K562 (cell line): Measurements from ENCODE around the gene TMPRSS6. TPM values are rescaled to one million over a fixed set of nuclear protein-coding genes. Genes with fewer than 3 reads are reported as not detected.

Experiments
- ATAC-seq: fragments of 200-7000 bp; cut with Tn5 transposase; 3 replicates; pipeline ENCODE4 v1.9.1; 2020; ENCODE audit warnings: moderate library complexity
- BruUV-seq: library from RNA; stranded (reverse); fragments of 400-500 nt; replicated peaks from 2 replicates; lab custom pipeline; 2021; lab: Mats Ljungman, UMichigan
- CTCF ChIA-PET: fragments of 300-600 bp; formaldehyde crosslinking; extraction: SDS; loops from one replicate; lab custom pipeline; 2021; ENCODE audit warnings: low intra/inter-chr PET ratio; lab: Yijun Ruan, JAX
- POLR2A ChIA-PET: fragments of 300-600, 350-650 bp; sonication (Branson Sonifier 250); formaldehyde crosslinking; extraction: SDS; loops from one replicate; lab custom pipeline; 2021; ENCODE audit warnings: antibody characterized with exemption, inconsistent platforms; lab: Yijun Ruan, JAX
- DNase-seq, 4 experiments: peaks; one replicate each; pipeline versions ENCODE4 v3.0.0 to v3.0.0-alpha.2; 2011 to 2018; ENCODE audit warnings: low spot score in 3 of 4, mixed read lengths in 3 of 4; ENCODE audit errors: extremely low read depth in 1 of 4
- FAIRE-seq: peaks from 2 replicates; lab custom pipeline; 2011; peaks lifted over from hg19 to GRCh38; lab: Jason Lieb, UNC
- H2AFZ ChIP-seq: 2 replicates; pipeline ENCODE4 v1.6.0; 2011; ENCODE audit warnings: low read depth, low read length, control low read depth, inconsistent platforms
- H3K27ac ChIP-seq: fragments of 200-600 bp; 3 replicates; pipeline ENCODE4 v1.8.0; 2011; ENCODE audit warnings: low read depth, mild to moderate bottlenecking, control low read depth, inconsistent platforms, low read length, moderate library complexity, mixed read lengths; ENCODE audit errors: extremely low read depth
- H3K27me3 ChIP-seq, 2 experiments: fragments of 300-600 bp in 1 of 2; 2 replicates in 1 of 2; 3 replicates in 1 of 2; pipeline versions ENCODE4 v1.6.0 to v1.8.0; 2011; ENCODE audit warnings: inconsistent platforms in 2 of 2, low read length in 2 of 2, mild to moderate bottlenecking in 1 of 2, mixed read lengths in 1 of 2, moderate library complexity in 1 of 2; ENCODE audit not compliant: control insufficient read depth in 2 of 2, insufficient read depth in 2 of 2
- H3K36me3 ChIP-seq: fragments of 300-600 bp; 3 replicates; pipeline ENCODE4 v1.8.0; 2011; ENCODE audit warnings: mild to moderate bottlenecking, low read length, inconsistent platforms; ENCODE audit not compliant: control insufficient read depth, insufficient read depth
- H3K4me1 ChIP-seq, 2 experiments: fragments of 200-600 bp in 1 of 2; replicated peaks in 1 of 2; 2 replicates in 1 of 2; 3 replicates in 1 of 2; pipeline versions ENCODE4 v1.5.1 to v1.8.0; 2011; ENCODE audit warnings: inconsistent platforms in 2 of 2, low read length in 2 of 2, mild to moderate bottlenecking in 1 of 2, mixed read lengths in 1 of 2, moderate library complexity in 1 of 2; ENCODE audit not compliant: control insufficient read depth in 2 of 2, insufficient read depth in 2 of 2
- H3K4me2 ChIP-seq: 2 replicates; pipeline ENCODE4 v1.6.1; 2011; ENCODE audit warnings: low read length, control low read depth, inconsistent platforms, mixed read lengths; ENCODE audit not compliant: insufficient read depth
- H3K4me3 ChIP-seq: fragments of 200-600 bp; sonication (generic), shearing (Covaris generic); 2 replicates; pipeline ENCODE4 v1.5.1; 2016; ENCODE audit warnings: control low read depth, inconsistent platforms
- H3K79me2 ChIP-seq: fragments of 200-600 bp; 3 replicates; pipeline ENCODE4 v1.8.0; 2011; ENCODE audit warnings: low read length, inconsistent platforms; ENCODE audit not compliant: control insufficient read depth, insufficient read depth
- H3K9ac ChIP-seq, 2 experiments: 2 replicates each; pipeline versions ENCODE4 v1.6.0 to v1.6.1; 2011; ENCODE audit warnings: low read depth in 2 of 2, low read length in 2 of 2, control low read depth in 1 of 2, inconsistent platforms in 1 of 2, mild to moderate bottlenecking in 1 of 2, mixed read lengths in 1 of 2; ENCODE audit not compliant: insufficient read depth in 1 of 2
- H3K9me1 ChIP-seq: one replicate; pipeline ENCODE4 v1.6.0; 2011; ENCODE audit warnings: inconsistent platforms, mild to moderate bottlenecking, low read length, moderate library complexity; ENCODE audit not compliant: control insufficient read depth, insufficient read depth
- H3K9me3 ChIP-seq: replicated peaks from 2 replicates; pipeline ENCODE4 v1.5.1; 2011; ENCODE audit warnings: low read depth, low read length, inconsistent platforms; ENCODE audit not compliant: control insufficient read depth, insufficient read depth
- H4K20me1 ChIP-seq: replicated peaks from 2 replicates; pipeline ENCODE4 v1.6.1; 2011; ENCODE audit warnings: low read length, inconsistent platforms, mixed read lengths; ENCODE audit not compliant: control insufficient read depth, insufficient read depth
- ARNT ChIP-seq, 2 experiments: fragments of 450-650 bp; IDR thresholded peaks; 2 replicates each; pipeline ENCODE4 v1.6.1; 2016; ENCODE audit warnings: mild to moderate bottlenecking in 1 of 2
- BACH1 ChIP-seq: fragments of 200-800 bp; sonication (Bioruptor generic); IDR thresholded peaks from 2 replicates; pipeline ENCODE4 v1.6.1; 2016; ENCODE audit warnings: missing genetic modification characterization, missing compliant biosample characterization
- CTCF ChIP-seq, 3 experiments: IDR thresholded peaks in 2 of 3; conservative IDR thresholded peaks in 1 of 3; 2 replicates each; pipeline ENCODE4 v1.5.1; 2011 to 2012; ENCODE audit warnings: low read length in 3 of 3, mild to moderate bottlenecking in 3 of 3, control low read depth in 2 of 3, improper control_type of control experiment in 1 of 3, inconsistent platforms in 1 of 3, low read depth in 1 of 3, mixed read lengths in 1 of 3, moderate library complexity in 1 of 3; ENCODE audit not compliant: insufficient read depth in 2 of 3
- REST ChIP-seq, 2 experiments: fragments of 450-650 bp; formaldehyde crosslinking in 1 of 2; IDR thresholded peaks; 2 replicates each; pipeline versions ENCODE4 v1.4.0 to v1.6.1; 2014 to 2020; ENCODE audit warnings: mild to moderate bottlenecking in 2 of 2, borderline replicate concordance in 1 of 2, low read depth in 1 of 2
- XRCC5 ChIP-seq: fragments of 200-400 bp; formaldehyde crosslinking; IDR thresholded peaks from 2 replicates; pipeline ENCODE4 v1.6.1; 2017; ENCODE audit warnings: low read depth, mild to moderate bottlenecking, low read length
- ZNF146 ChIP-seq: IDR thresholded peaks from one replicate; pipeline ENCODE4 v1.6.1; 2018; ENCODE audit warnings: missing compliant biosample characterization; ENCODE audit not compliant: unreplicated experiment
- ZNF436 ChIP-seq: fragments of 250-450, 450-650 bp; sonication (Bioruptor Pico); formaldehyde crosslinking; IDR thresholded peaks from 2 replicates; pipeline ENCODE4 v1.7.0; 2020; ENCODE audit warnings: mild to moderate bottlenecking
- WGBS: fragments of 100-300 bp; shearing (Covaris generic); methylation state at CpG from one replicate; pipeline ENCODE4 v1.1.6; 2016; ENCODE audit warnings: low coverage, mixed read lengths; ENCODE audit not compliant: insufficient coverage; ENCODE audit errors: missing lambda C conversion rate; 5-methylcytosine and 5-hydroxymethylcytosine counted together
- in situ Hi-C: fragments of 300-500 bp; cut with MboI; formaldehyde crosslinking; loops from 4 replicates; pipeline ENCODE4 v1.15.0; 2018; ENCODE audit warnings: inconsistent platforms, mixed read lengths
- intact Hi-C: fragments of 100-400 bp; cut with micrococcal nuclease; formaldehyde crosslinking; loops from 2 replicates; pipeline ENCODE4 v1.14.2; 2022
- polyA plus RNA-seq, 8 experiments: library from polyadenylated mRNA; depleted of rRNA in 4 of 8; stranded (reverse) in 5 of 8; unstranded in 3 of 8; fragments of >200 nt; fragmentation: Nextera tagmentation in 2 of 8; fragmentation: Illumina TruSeq in 1 of 8; extraction: Ambion mirVana in 2 of 8; extraction: Trizol in 1 of 8; gene quantifications; 2 replicates each; pipeline versions ENCODE4 v1.2.1 to v1.2.3, GENCODE V29; 2011 to 2014; ENCODE audit warnings: inconsistent platforms in 1 of 8, missing spikeins in 1 of 8
- total RNA-seq, 7 experiments: library from RNA; depleted of rRNA in 6 of 7; stranded (reverse); fragments of >200 nt in 6 of 7; fragmentation: Illumina TruSeq in 2 of 7; extraction: Trizol in 2 of 7; gene quantifications; 2 replicates each; pipeline versions ENCODE4 v1.2.1 to v1.2.3, GENCODE V29; 2011 to 2021; ENCODE audit warnings: low replicate concordance in 1 of 7
- TF ChIP-seq, protein P1 (sequence below): fragments of 450-650 bp; formaldehyde crosslinking; IDR thresholded peaks from 2 replicates; pipeline ENCODE4 v1.4.0; 2020; ENCODE audit warnings: mild to moderate bottlenecking, moderate library complexity

The TMPRSS6 gene
- total and polyA plus RNA-seq, 9 of the 15 experiments (the other 6 are each of a cell fraction or from before 2014, with no cell fraction given), result 0.03 TPM; not detected in 8

DNA sequence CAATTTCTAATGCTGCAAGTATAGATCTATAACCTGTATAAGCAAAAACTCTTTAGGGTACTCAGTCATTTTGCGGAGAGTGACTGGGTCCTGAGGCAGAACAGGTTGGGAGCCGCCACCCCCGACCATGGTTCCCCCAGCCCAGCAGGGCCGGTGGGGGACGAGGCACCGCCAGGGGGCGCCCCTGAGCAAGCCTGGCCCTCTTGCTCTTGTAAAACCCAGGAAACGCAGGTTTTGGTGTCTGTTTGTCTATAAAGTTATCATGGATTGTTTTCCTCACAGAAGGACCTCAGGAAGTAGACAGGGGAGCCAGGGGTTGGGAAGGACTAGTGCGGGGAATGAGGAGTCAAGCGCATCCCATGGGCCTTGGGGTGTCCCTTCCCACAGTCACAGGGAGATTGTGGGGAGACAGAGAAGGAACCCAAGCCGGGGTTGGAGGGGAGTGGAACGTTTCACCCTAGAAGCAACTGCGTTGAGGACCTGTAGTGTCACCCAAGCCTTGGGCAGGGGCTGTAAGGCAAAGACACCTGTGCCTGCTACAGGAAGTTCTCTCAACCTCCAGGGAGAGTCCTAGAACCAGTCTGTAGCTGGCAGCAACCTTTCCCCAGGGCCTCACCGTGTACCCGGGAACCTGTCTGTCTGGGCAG, 31.6 kb downstream of the TMPRSS6 start:
- BruUV-seq, result no TSS peak
- ChIA-PET POLR2A (interaction anchor here (1.1 kb wide), 1 partner anchor 12 kb away, joined by 3 read pairs; no protein-coding TSS in a partner anchor), CTCF (interaction anchor here (0.6 to 2.3 kb wide), 3 partner anchors 119 to 379 kb away, joined by 3 to 12 read pairs (median 3); no protein-coding TSS in a partner anchor)
- Histone ChIP-seq H3K27me3 (peaks cover 0 to 52% of the 10 kb centered on the region in 2 experiments; a peak in 2 of 5 replicates), H2AFZ (no peak overlapping the region), H3K9me3 (no peaks in the 10 kb centered on the region), H4K20me1 (0 out of 2 replicates have a peak, but pooled peaks cover 5% of the 10 kb centered on the region), H3K4me3 (no peak overlapping the region), H3K4me1 (peaks cover 0 to 4% of the 10 kb centered on the region in 2 experiments; a peak in 1 of 5 replicates), H3K27ac (no peak overlapping the region), H3K9me1 (no peaks in the 10 kb centered on the region), H3K79me2 (no peaks in the 10 kb centered on the region), H3K36me3 (no peaks in the 10 kb centered on the region), H3K4me2 (no peak overlapping the region), H3K9ac (no peak overlapping the region)
- 4% methylated on average over 12 of the region's 15 CpGs for WGBS
- FAIRE-seq, result no peak
- in situ Hi-C loops, result no loop called here
- peak; percentile 61 to 89 (median 84) for DNase-seq
- intact Hi-C loops, result loop anchor here (2.0 kb wide), 1 partner anchor 121 kb away; no protein-coding TSS in a partner anchor
- peak; percentile 90 for ATAC-seq
- TF ChIP-seq, protein P1, sequence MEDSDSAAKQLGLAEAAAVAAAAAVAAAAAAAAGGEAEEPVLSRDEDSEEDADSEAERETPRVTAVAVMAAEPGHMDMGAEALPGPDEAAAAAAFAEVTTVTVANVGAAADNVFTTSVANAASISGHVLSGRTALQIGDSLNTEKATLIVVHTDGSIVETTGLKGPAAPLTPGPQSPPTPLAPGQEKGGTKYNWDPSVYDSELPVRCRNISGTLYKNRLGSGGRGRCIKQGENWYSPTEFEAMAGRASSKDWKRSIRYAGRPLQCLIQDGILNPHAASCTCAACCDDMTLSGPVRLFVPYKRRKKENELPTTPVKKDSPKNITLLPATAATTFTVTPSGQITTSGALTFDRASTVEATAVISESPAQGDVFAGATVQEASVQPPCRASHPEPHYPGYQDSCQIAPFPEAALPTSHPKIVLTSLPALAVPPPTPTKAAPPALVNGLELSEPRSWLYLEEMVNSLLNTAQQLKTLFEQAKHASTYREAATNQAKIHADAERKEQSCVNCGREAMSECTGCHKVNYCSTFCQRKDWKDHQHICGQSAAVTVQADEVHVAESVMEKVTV (CRISPR knock-in tag), result peak; percentile 49
- no peak for TF ChIP-seq ARNT (IDR thresholded peaks at IDR 0.05)
- no peak for TF ChIP-seq ZNF436 (CRISPR knock-in tag)
- no peak for TF ChIP-seq ZNF146 (CRISPR knock-in tag)
- peak; percentile 76 to 84 (median 81) for TF ChIP-seq CTCF (IDR thresholded peaks at IDR 0.05 in 2 of 3, conservative IDR thresholded peaks at IDR 0.05 in 1 of 3; ENCODE audit: insufficient read depth in 2 of 3, low read depth in 1 of 3, low read length in 3 of 3)
- TF ChIP-seq REST (IDR thresholded peaks at IDR 0.05; ENCODE audit: borderline replicate concordance), result peak; percentile 39; the same call in 1 of the 2 replicates
- TF ChIP-seq REST (CRISPR knock-in tag; IDR thresholded peaks at IDR 0.05; ENCODE audit: low read depth), result no peak
- no peak for TF ChIP-seq BACH1 (tag)
- peak; percentile 51; the same call in 1 of the 2 replicates for TF ChIP-seq XRCC5
